HCT116 (cell line): Measurements from ENCODE around the gene MALRD1. TPM values are rescaled to one million over a fixed set of nuclear protein-coding genes. Genes with fewer than 3 reads are reported as not detected.

Source experiments
- ATAC-seq: fragments of 200-7000 bp; cut with Tn5 transposase; 2 replicates; pipeline ENCODE4 v1.9.1; 2020; ENCODE audit warnings: mild to moderate bottlenecking, moderate library complexity
- BruUV-seq: library from RNA; stranded (reverse); fragments of 400-500 nt; replicated peaks from 2 replicates; lab custom pipeline; 2021; lab: Mats Ljungman, UMichigan
- CTCF ChIA-PET: fragments of 300-600 bp; sonication (Branson Sonifier 250); formaldehyde crosslinking; loops from one replicate; lab custom pipeline; 2021; ENCODE audit warnings: antibody characterized with exemption; lab: Charles Lee
- POLR2A ChIA-PET: fragments of 300-600, 350-600 bp; sonication (Branson Sonifier 250); formaldehyde crosslinking; loops from one replicate; lab custom pipeline; 2021; ENCODE audit warnings: antibody characterized with exemption; lab: Charles Lee
- RAD21 ChIA-PET, 2 experiments: fragments of 300-600 bp; sonication (Branson Sonifier 250); formaldehyde crosslinking; loops; one replicate each; lab custom pipeline; 2023; ENCODE audit warnings: low total read pairs in 2 of 2; ENCODE audit not compliant: uncharacterized antibody in 2 of 2, unreplicated experiment in 2 of 2, low non-redundant PET in 1 of 2; lab: Charles Lee
- DNase-seq: peaks from one replicate; pipeline ENCODE4 v3.0.0-alpha.2; 2010; ENCODE audit warnings: low read depth, low spot score
- H2AFZ ChIP-seq: fragments of 200-600 bp; shearing (Covaris generic), sonication (generic); 2 replicates; pipeline ENCODE4 v1.6.1; 2017; ENCODE audit warnings: low read depth, mixed run types, mixed read lengths, antibody characterized with exemption, low read length; ENCODE audit not compliant: poor library complexity, severe bottlenecking
- H3K27ac ChIP-seq: 2 replicates; pipeline ENCODE4 v1.5.1; 2012; ENCODE audit warnings: low read depth, low read length
- H3K27me3 ChIP-seq: fragments of 200-600 bp; sonication (generic); 2 replicates; pipeline ENCODE4 v1.6.1; 2016; ENCODE audit warnings: mixed run types, low read length, mixed read lengths; ENCODE audit not compliant: insufficient read depth
- H3K36me3 ChIP-seq, 2 experiments: fragments of 200-500 bp in 1 of 2; fragments of 200-600 bp in 1 of 2; sonication (Bioruptor generic) in 1 of 2; sonication (generic) in 1 of 2; 2 replicates each; pipeline versions ENCODE4 v1.5.1 to v1.6.1; 2014 to 2016; ENCODE audit warnings: low read length in 2 of 2, inconsistent platforms in 1 of 2, mixed read lengths in 1 of 2, mixed run types in 1 of 2; ENCODE audit not compliant: insufficient read depth in 2 of 2, control insufficient read depth in 1 of 2
- H3K4me1 ChIP-seq, 2 experiments: fragments of 200-600 bp in 1 of 2; sonication (generic) in 1 of 2; 2 replicates each; pipeline versions ENCODE4 v1.5.1 to v1.6.1; 2012 to 2017; ENCODE audit warnings: low read length in 2 of 2, inconsistent platforms in 1 of 2, mild to moderate bottlenecking in 1 of 2, mixed read lengths in 1 of 2, mixed run types in 1 of 2, moderate library complexity in 1 of 2; ENCODE audit not compliant: insufficient read depth in 2 of 2, control insufficient read depth in 1 of 2
- H3K4me2 ChIP-seq: fragments of 200-600 bp; sonication (generic); 2 replicates; pipeline ENCODE4 v1.6.1; 2017; ENCODE audit warnings: mixed run types, low read length, mixed read lengths
- H3K4me3 ChIP-seq, 2 experiments: fragments of 200-600 bp in 1 of 2; sonication (generic) in 1 of 2; replicated peaks in 1 of 2; 2 replicates each; pipeline ENCODE4 v1.5.1; 2011 to 2016; ENCODE audit warnings: low read length in 2 of 2, control low read depth in 1 of 2, low read depth in 1 of 2, mild to moderate bottlenecking in 1 of 2, mixed read lengths in 1 of 2, mixed run types in 1 of 2
- H3K79me2 ChIP-seq: fragments of 200-600 bp; sonication (generic); 2 replicates; pipeline ENCODE4 v1.6.1; 2017; ENCODE audit warnings: mild to moderate bottlenecking, mixed run types, low read length, moderate library complexity, mixed read lengths; ENCODE audit not compliant: insufficient read depth
- H3K9ac ChIP-seq: fragments of 200-600 bp; sonication (generic); 2 replicates; pipeline ENCODE4 v1.6.1; 2016; ENCODE audit warnings: low read length, mixed read lengths
- H3K9me2 ChIP-seq: fragments of 200-600 bp; sonication (generic), shearing (Covaris generic); 2 replicates; pipeline ENCODE4 v1.6.1; 2017; ENCODE audit warnings: mixed run types, mild to moderate bottlenecking, moderate library complexity; ENCODE audit not compliant: insufficient read depth
- H3K9me3 ChIP-seq, 2 experiments: fragments of 200-500 bp in 1 of 2; fragments of 200-600 bp in 1 of 2; sonication (Bioruptor generic) in 1 of 2; sonication (generic) in 1 of 2; 2 replicates each; pipeline ENCODE4 v1.6.1; 2014 to 2017; ENCODE audit warnings: low read length in 2 of 2, mixed read lengths in 2 of 2, inconsistent platforms in 1 of 2, low read depth in 1 of 2, mild to moderate bottlenecking in 1 of 2, mixed run types in 1 of 2, moderate library complexity in 1 of 2; ENCODE audit not compliant: control insufficient read depth in 1 of 2, insufficient read depth in 1 of 2
- H4K20me1 ChIP-seq: fragments of 200-600 bp; sonication (generic), shearing (Covaris generic); 2 replicates; pipeline ENCODE4 v1.6.1; 2017; ENCODE audit warnings: mixed run types, mild to moderate bottlenecking, moderate library complexity; ENCODE audit not compliant: insufficient read depth
- CBX3 ChIP-seq: IDR thresholded peaks from 2 replicates; pipeline ENCODE4 v1.6.1; 2012; ENCODE audit warnings: low read depth
- CTCF ChIP-seq, 3 experiments: fragments of 200-600 bp in 1 of 3; sonication (generic) in 1 of 3; IDR thresholded peaks in 2 of 3; conservative IDR thresholded peaks in 1 of 3; 2 replicates each; pipeline ENCODE4 v1.5.1; 2012 to 2017; ENCODE audit warnings: low read depth in 2 of 3, low read length in 2 of 3, antibody characterized with exemption in 1 of 3, borderline replicate concordance in 1 of 3, control low read depth in 1 of 3, mild to moderate bottlenecking in 1 of 3, mixed read lengths in 1 of 3, mixed run types in 1 of 3, moderate library complexity in 1 of 3; ENCODE audit not compliant: insufficient read depth in 1 of 3
- EGR1 ChIP-seq: IDR thresholded peaks from 2 replicates; pipeline ENCODE4 v1.6.1; 2012; ENCODE audit warnings: low read depth
- ELF1 ChIP-seq: IDR thresholded peaks from 2 replicates; pipeline ENCODE4 v1.6.1; 2012; ENCODE audit warnings: low read depth, borderline replicate concordance
- EZH2 ChIP-seq: fragments of 200-600 bp; sonication (generic); IDR thresholded peaks from 2 replicates; pipeline ENCODE4 v1.6.1; 2017; ENCODE audit warnings: antibody characterized with exemption, mixed run types
- EZH2phosphoT487 ChIP-seq: fragments of 200-600 bp; IDR thresholded peaks from 2 replicates; pipeline ENCODE4 v1.6.1; 2018; ENCODE audit warnings: antibody characterized with exemption, borderline replicate concordance
- FOSL1 ChIP-seq: IDR thresholded peaks from 2 replicates; pipeline ENCODE4 v1.6.1; 2012; ENCODE audit warnings: low read depth
- MAX ChIP-seq: IDR thresholded peaks from 2 replicates; pipeline ENCODE4 v1.6.1; 2012
- POLR2A ChIP-seq: IDR thresholded peaks from 2 replicates; pipeline ENCODE4 v1.7.0; 2011; ENCODE audit warnings: borderline replicate concordance; ENCODE audit not compliant: insufficient read depth, insufficient read length; ENCODE audit errors: extremely low read depth
- SIN3A ChIP-seq: IDR thresholded peaks from 2 replicates; pipeline ENCODE4 v1.6.1; 2012; ENCODE audit warnings: low read depth
- SP1 ChIP-seq: IDR thresholded peaks from 2 replicates; pipeline ENCODE4 v1.6.1; 2012; ENCODE audit warnings: low read depth
- SRF ChIP-seq: IDR thresholded peaks from 2 replicates; pipeline ENCODE4 v1.6.1; 2012; ENCODE audit warnings: low read depth
- TCF7L2 ChIP-seq: IDR thresholded peaks from 2 replicates; pipeline ENCODE4 v1.7.0; 2011; ENCODE audit warnings: borderline replicate concordance, inconsistent platforms; ENCODE audit not compliant: insufficient read depth, insufficient read length; ENCODE audit errors: extremely low read depth
- ZNF274 ChIP-seq: fragments of 200-500 bp; sonication (Bioruptor generic); IDR thresholded peaks from 2 replicates; pipeline ENCODE4 v1.6.1; 2014; ENCODE audit warnings: mild to moderate bottlenecking, low read depth, low read length, inconsistent platforms
- intact Hi-C: fragments of 100-400 bp; cut with micrococcal nuclease; formaldehyde crosslinking; loops from 2 replicates; pipeline ENCODE4 v1.10.0; 2022
- total RNA-seq: library from RNA; stranded (reverse); gene quantifications from one replicate; pipeline ENCODE4 v1.2.1, GENCODE V29; 2021; ENCODE audit not compliant: unreplicated experiment

Gene MALRD1
- total RNA-seq, 1 experiment from 2014 or later = not detected

- CTCF ChIA-PET = no interaction called here
- H3K4me2 ChIP-seq = no peak overlapping the region
- H3K27ac ChIP-seq = no peak overlapping the region
These were observed 197.5 kb downstream of the MALRD1 start for GRCh38 chr10:19245889-19246752.

More at GRCh38 chr10:19245889-19246752, 197.5 kb downstream of the MALRD1 start:
- H4K20me1 ChIP-seq = no peaks in the 10 kb centered on the region
- H3K9ac ChIP-seq = no peak overlapping the region
- POLR2A ChIA-PET = no interaction called here
- H2AFZ ChIP-seq = no peak overlapping the region
- ATAC-seq (no peak), DNase-seq (no peak)
- H3K4me1 ChIP-seq = no peaks in the 10 kb centered on the region
- no peak for TF ChIP-seq EGR1
- no peak for TF ChIP-seq POLR2A
- TF ChIP-seq EZH2 = no peak
- TF ChIP-seq ELF1 = no peak
- no peak for TF ChIP-seq FOSL1
- TF ChIP-seq MAX = no peak
- no peak for TF ChIP-seq CBX3
- no peak for TF ChIP-seq EZH2phosphoT487
- no peak for TF ChIP-seq ZNF274
- TF ChIP-seq SP1 = no peak
- TF ChIP-seq SRF = no peak
- no peak for TF ChIP-seq SIN3A
- TF ChIP-seq CTCF (IDR thresholded peaks at IDR 0.05 in 2 of 3, conservative IDR thresholded peaks at IDR 0.05 in 1 of 3; ENCODE audit: borderline replicate concordance in 1 of 3, insufficient read depth in 1 of 3, low read depth in 2 of 3, low read length in 2 of 3) = no peak
- TF ChIP-seq TCF7L2 = no peak
- H3K36me3 ChIP-seq = no peaks in the 10 kb centered on the region
- no peaks in the 10 kb centered on the region for H3K27me3 ChIP-seq
- RAD21 ChIA-PET = no interaction called here
- no peaks in the 10 kb centered on the region for H3K79me2 ChIP-seq
- intact Hi-C loops = no loop called here
- BruUV-seq = no TSS peak
- peaks cover 0 to 16% of the 10 kb centered on the region in 2 experiments; a peak in 2 of 4 replicates for H3K9me3 ChIP-seq
- no peaks in the 10 kb centered on the region for H3K9me2 ChIP-seq
- H3K4me3 ChIP-seq = no peak overlapping the region
